ENCODE results near the gene NDUFA3.
"Not testable (repeated sequence)": the region's sequence is repeated elsewhere in the genome, so short reads cannot be mapped to it uniquely, and the experiment has no call there.

NDUFA3 gene

GRCh38 chr19:54102421-54103169 lies at the start of gene NDUFA3:
TSS of gene NDUFA3 (plus strand) at chr19:54102855. CDS start at chr19:54102879, 24 bp downstream.
- peak; percentile 94 to 95 for DNase-seq (ENCODE audit: low read depth in 1 of 2, low spot score in 1 of 2)

GRCh38 chr19:54062643-54063042 lies 40.0 kb upstream of the NDUFA3 start:
- no peak for DNase-seq (ENCODE audit: low read depth in 1 of 2, low spot score in 1 of 2)

GRCh38 chr19:54063350-54064116 lies 39.1 kb upstream of the NDUFA3 start, which contains the start of gene VSTM1:
TSS of gene VSTM1 (minus strand) at chr19:54063897. CDS start at chr19:54063777, 120 bp downstream.
- DNase-seq (ENCODE audit: low read depth in 1 of 2, low spot score in 1 of 2): no peak

GRCh38 chr19:54069470-54069869 lies 33.2 kb upstream of the NDUFA3 start:
- no peak for DNase-seq (ENCODE audit: low read depth in 1 of 2, low spot score in 1 of 2)

DNA sequence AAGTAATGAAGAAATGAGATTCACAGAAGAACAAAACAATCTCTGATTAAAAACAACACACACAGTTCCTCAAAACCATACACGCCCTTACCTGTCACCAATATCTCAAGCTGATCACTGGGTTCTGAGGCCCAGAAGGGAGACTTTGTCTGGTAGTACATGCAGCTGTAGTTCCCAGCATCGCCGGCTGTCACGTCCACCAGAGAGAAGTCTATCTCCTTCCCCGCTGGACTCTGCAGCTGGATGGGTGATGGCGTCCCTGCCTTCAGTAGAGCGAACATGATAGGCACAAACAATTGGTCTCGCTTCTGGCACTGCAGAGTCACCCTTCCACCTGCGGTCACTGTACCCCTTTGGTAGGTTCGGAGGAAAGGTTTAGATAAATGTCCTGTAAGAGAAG lies 28.8 kb upstream of the NDUFA3 start:
- no peak for DNase-seq (ENCODE audit: low read depth in 1 of 2, low spot score in 1 of 2)

- DNase-seq (ENCODE audit: low read depth in 1 of 2, low spot score in 1 of 2): no peak
Observed at GRCh38 chr19:54074851-54075250, 27.8 kb upstream of the NDUFA3 start.

DNA sequence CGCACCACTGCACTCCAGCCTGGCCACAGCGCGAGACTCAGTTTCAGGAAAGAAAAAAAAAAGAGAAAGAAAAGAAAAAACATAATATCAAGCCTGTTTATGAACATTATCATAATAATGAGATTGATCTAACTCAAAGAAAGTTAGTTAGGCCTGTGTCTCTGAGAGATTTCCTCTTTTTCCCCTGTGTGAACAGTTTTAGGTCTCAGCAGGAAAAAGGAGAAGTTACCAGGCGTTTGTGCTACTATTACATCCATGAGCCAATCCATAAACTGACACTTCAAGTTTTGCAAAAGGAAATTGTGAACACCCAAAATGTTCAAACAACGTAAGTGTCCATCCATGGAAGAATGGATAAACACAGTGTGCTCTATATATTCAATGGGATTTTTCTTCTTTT lies 25.3 kb upstream of the NDUFA3 start:
- DNase-seq (ENCODE audit: low read depth in 1 of 2, low spot score in 1 of 2): no peak

GRCh38 chr19:54081032-54081431 lies 21.6 kb upstream of the NDUFA3 start, which contains the start of gene TARM1:
TSS of gene TARM1 (minus strand) at chr19:54081365. CDS start at chr19:54081340, 25 bp downstream.
- DNase-seq (ENCODE audit: low read depth in 1 of 2, low spot score in 1 of 2): no peak

- no peak for DNase-seq (ENCODE audit: low read depth in 1 of 2, low spot score in 1 of 2)
Observed at GRCh38 chr19:54084410-54084809, 18.2 kb upstream of the NDUFA3 start.

GRCh38 chr19:54094426-54095000 lies 8.1 kb upstream of the NDUFA3 start:
- DNase-seq (ENCODE audit: low read depth in 1 of 2, low spot score in 1 of 2): no peak

- no peak for DNase-seq (ENCODE audit: low read depth in 1 of 2, low spot score in 1 of 2)
Observed at GRCh38 chr19:54095136-54095858, 7.4 kb upstream of the NDUFA3 start.

DNA sequence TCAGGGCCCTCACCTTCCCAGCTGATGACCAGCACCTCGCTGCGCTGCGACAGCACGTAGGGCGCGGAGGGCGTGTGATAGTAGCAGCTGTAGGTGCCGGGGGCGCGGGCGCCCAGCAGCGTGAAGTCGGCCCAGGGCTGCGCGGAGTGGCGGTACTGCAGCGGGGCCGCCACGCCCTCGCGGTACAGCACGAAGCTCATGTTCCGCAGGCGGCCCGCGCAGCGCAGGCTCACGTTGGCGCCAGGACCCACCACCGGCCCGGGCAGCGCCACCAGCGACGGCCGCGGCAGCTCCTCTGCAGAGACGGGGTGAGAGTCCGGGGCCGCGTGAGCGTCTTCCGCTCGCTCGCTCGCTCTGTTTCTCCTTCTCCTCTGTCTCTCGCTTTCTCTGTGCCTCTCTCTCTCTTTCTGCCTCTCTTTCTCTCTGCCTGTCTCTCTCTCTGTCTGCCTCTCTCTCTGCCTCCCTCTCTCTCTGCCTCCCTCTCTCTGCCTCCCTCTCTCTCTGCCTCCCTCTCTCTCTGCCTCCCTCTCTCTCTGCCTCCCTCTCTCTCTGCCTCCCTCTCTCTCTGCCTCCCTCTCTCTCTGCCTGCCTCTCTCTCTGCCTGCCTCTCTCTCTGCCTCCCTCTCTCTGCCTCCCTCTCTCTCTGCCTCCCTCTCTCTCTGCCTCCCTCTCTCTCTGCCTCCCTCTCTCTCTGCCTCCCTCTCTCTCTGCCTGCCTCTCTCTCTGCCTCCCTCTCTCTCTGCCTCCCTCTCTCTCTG lies 6.6 kb upstream of the NDUFA3 start:
- peak; percentile 12 to 35 for DNase-seq (ENCODE audit: low read depth in 1 of 2, low spot score in 1 of 2)

DNA sequence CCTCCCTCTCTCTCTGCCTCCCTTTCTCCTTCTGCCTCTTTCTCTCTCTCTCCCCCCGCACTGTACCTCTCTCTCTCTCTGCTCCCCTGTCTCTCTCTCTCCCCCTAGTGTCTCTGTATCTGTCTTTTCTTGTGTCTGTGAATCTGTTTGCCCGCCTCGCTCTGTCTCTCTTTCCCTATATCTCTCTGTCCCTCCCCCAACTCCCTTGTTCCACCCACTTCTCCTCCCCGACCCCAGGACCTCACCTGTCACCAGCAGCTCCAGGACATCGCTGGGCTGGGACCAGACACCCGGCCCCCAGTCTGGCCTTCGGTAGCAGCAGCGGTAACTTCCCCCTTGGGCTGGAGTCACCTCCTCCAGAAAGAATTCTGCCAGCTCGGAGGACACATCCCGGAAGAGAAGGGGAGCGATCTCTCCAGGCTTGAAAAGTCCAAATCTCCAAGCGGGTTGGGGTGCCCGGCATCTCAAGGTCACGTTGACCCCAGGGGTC lies 6.0 kb upstream of the NDUFA3 start:
- DNase-seq (ENCODE audit: low read depth in 1 of 2, low spot score in 1 of 2): no peak

- no peak for DNase-seq (ENCODE audit: low read depth in 1 of 2, low spot score in 1 of 2)
Observed at GRCh38 chr19:54099190-54099902, 3.3 kb upstream of the NDUFA3 start.

- not testable (repeated sequence) for DNase-seq (ENCODE audit: low read depth in 1 of 2, low spot score in 1 of 2)
Observed at GRCh38 chr19:54099903-54100255, 2.8 kb upstream of the NDUFA3 start.

DNA sequence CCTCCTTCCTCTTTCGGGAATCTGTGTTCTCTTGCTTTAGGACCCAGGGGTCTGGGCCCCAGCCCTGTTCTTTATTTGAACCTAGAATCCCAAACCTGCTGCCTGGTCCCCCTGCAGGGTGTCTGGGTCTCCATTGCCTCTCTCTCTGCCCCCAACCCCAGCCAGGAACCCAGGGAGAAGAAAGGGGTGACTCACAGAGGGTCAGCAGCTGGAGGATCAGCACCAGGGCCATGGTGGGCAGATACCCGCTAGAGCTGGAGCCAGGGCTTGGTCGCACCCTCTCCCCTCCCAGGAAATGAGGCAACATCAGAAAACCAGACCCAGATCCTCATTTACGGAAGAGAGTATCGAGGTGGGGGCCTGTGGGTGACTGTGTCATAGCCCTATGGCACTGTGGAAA lies 2.1 kb upstream of the NDUFA3 start, which contains the start of gene OSCAR:
TSS of gene OSCAR (minus strand) at position 243 of the 400 bp plus-strand sequence. CDS start at position 232, 11 bp downstream.
- no peak for DNase-seq (ENCODE audit: low read depth in 1 of 2, low spot score in 1 of 2)

DNA sequence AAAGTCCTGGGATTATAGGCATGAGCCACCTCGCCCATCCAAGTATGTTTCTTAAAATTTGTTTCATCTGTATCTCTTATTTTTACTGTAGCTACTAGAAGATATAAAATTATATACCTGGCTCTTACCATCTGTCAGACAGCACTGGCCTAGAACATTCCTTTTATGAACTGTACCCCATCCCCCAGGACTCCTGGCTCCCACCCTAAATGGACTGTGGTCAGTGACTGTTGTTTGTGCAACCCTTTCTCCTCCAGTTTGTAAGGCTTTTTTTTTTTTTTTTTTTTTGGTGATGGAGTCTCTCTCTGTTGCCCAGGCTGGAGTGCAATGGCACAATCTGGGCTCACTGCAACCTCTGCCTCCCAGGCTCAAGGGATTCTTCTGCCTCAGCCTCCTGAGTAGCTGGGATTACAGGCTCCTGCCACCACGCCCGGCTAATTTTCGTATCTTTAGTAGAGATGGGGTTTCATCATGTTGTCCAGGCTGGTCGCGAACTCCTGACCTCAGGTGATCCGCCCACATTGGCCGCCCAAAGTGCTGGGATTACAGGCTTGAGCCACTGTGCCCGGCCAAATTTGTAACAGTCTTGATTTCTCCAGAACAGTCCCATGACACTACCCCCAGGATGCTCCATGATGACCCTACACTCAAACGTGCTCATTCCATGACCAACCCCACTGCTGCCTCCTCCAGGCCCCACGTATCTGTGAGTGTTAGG lies 2.5 kb downstream of the NDUFA3 start:
- no peak for DNase-seq (ENCODE audit: low read depth in 1 of 2, low spot score in 1 of 2)

GRCh38 chr19:54105796-54106195 lies 3.1 kb downstream of the NDUFA3 start:
- DNase-seq (ENCODE audit: low read depth in 1 of 2, low spot score in 1 of 2): no peak

GRCh38 chr19:54106716-54107115 lies 4.1 kb downstream of the NDUFA3 start:
- no peak for DNase-seq (ENCODE audit: low read depth in 1 of 2, low spot score in 1 of 2)
